AG08395 (cell line): ENCODE results near the gene LMNB1.

Experiments used
- DNase-seq: peaks from one replicate; pipeline ENCODE4 v3.0.0; 2012; ENCODE audit warnings: mixed read lengths, low spot score

Gene LMNB1

GRCh38 chr5:126855266-126855665 lies 78.3 kb downstream of the LMNB1 start:
- no peak for DNase-seq

DNA sequence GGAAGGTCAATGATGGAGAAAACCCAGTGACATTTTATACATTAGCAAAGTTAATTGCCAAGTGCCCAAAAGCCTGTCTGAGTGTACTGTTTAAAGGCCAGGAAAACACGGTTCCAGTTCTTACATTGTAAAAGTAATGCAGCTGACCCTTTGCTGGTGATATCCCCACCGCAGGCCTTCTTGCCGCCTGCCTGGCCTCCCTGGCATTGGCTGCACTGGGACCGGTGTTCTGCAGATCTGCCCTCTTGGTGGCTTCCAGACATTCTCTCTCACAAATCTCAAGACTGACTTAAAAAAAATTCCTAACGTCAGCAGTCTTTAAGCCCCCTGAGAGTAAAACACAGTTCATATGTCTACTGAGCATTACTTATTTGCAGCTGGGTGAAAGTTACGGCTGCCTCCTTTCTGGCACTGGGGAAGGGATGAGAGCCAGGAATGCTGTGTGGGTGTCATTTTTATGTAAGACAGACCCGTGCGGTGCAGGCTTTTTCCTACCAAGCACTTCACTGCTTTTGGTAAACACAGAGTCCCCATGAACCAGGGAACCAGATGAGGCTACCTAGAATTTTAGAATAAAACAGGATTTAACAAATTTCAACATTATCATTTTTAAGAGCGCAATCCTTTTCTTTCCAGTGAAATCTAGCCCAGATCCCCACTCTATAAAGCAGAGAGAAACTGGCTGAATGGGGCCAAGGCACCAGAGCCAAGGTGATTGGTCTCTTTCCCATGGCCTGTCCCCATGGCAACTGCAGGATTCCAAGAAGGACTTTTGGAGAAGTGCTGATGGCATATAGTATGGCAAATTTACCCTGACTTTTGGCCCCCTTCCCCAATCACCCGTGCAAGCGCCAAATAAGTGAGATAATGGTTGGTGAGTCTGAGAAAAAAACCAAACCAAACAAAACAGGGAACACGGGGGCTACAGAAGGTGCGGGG lies 80.8 kb downstream of the LMNB1 start:
- DNase-seq, result peak; percentile 19

GRCh38 chr5:126858441-126858840 lies 81.5 kb downstream of the LMNB1 start:
- no peak for DNase-seq

DNA sequence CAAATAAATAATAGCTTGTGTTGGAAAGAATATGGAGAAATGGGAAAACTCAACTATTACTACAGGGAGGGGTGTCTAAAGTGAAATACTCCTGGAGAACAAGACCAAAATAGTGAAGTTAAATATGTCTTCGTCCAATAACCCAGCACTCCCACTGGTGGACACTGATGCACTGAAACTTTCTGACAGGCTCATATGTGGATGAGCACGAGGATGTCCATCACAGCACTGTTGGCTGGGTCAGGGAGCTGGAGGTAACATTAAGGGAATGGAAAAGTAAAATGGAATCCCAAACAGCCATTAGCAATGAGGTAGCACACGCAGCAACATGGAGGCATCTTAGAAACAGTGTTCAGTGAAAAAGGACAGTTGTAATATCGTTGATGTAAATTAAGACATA lies 86.5 kb downstream of the LMNB1 start:
- DNase-seq, result no peak

GRCh38 chr5:126864042-126864688 lies 87.2 kb downstream of the LMNB1 start:
- no peak for DNase-seq

GRCh38 chr5:126865299-126865698 lies 88.4 kb downstream of the LMNB1 start:
- peak; percentile 49 for DNase-seq

DNA sequence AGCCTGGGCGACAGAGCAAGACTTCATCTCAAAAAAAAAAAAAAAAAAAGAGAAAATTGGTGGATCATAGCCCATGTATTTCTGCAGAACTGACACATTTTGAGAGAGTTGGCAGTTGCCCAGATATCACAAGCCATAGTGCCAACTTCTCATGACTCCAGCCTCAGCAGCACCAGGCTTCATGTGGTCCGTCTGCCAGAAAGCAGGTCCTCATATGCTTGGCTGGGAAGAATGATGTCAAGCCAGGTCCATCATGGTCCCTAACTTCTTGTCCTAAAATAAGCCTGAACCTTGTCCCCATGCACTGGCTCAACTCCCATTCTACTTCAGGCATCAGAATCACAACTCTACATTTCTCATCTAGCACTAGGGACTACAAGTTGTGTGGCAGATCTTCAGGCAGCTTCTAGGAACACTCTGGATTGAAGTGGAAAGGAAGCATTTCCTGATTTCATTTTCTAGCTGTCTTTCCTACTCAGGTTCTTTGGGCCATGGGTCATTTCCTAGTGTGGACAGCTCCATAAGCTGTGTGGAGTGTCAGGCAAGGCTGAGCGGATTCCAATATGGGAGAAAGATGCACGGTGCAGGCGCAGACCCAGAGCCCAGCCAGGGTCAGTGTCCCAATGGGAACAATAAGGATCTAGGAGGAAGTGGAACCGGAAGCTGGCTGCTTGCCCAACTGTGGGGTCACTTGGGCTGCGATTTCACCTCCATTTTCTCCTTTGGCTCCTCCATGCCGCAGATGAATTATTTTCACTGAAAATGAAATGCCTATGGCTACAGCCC lies 90.1 kb downstream of the LMNB1 start:
- no peak for DNase-seq

- DNase-seq, result no peak
Measured at GRCh38 chr5:126868338-126869004, 91.5 kb downstream of the LMNB1 start.

- DNase-seq, result peak; percentile 66
Measured at GRCh38 chr5:126869005-126869451, 92.1 kb downstream of the LMNB1 start.

- no peak for DNase-seq
Measured at GRCh38 chr5:126871441-126871840, 94.5 kb downstream of the LMNB1 start.

GRCh38 chr5:126872561-126873354 lies 95.8 kb downstream of the LMNB1 start:
- no peak for DNase-seq

- DNase-seq, result no peak
Measured at GRCh38 chr5:126875303-126875785, 98.4 kb downstream of the LMNB1 start.

DNA sequence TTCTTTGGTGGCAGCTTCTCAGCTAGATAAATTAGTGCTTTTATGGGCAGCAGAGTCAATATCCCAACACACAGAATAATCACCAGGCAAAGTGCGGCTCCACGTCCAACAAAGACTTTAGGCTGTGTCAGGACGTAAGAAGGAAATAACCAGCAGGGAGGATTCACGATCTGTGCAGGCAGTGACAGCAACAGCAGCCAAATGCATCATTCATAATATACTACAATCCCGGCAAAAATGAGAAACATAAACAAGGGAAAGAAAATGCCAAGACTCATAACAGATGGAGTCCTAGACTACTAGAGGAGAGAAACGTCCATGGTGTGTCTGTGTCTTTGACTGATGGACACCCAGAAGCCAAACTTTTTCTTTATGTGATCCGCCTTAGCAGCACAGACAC lies 100.7 kb downstream of the LMNB1 start:
- DNase-seq, result no peak

DNA sequence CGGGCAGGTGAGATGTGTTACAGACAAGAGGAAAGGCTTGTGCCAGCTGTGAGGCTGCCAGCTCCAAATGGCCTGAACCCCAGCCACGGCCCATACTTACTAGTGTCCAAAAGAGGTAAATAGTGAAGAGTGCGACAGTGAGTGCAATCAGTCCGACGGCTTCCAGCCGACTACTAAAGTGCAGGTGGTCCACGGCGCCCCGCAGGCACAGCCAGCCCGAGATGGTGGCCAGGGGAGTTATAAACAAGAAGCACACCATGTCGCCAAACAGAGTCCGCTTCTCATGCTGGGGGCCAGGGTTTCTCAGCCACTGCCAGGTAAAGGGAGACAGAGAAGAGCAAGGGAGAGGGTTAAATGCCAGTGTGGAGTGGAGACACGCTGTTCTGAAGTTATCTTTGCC lies 101.1 kb downstream of the LMNB1 start:
- no peak for DNase-seq

GRCh38 chr5:126878634-126879033 lies 101.7 kb downstream of the LMNB1 start:
- DNase-seq, result no peak

- DNase-seq, result no peak
Measured at GRCh38 chr5:126881821-126882600, 105.1 kb downstream of the LMNB1 start.

- DNase-seq, result no peak
Measured at GRCh38 chr5:126883564-126884245, 106.8 kb downstream of the LMNB1 start.

GRCh38 chr5:126884269-126884819 lies 107.4 kb downstream of the LMNB1 start:
- peak; percentile 70 for DNase-seq
